Measurements from ENCODE around the gene PCSK5. TPM values are rescaled to one million over a fixed set of nuclear protein-coding genes. Genes with fewer than 3 reads are reported as not detected.

The PCSK5 gene
- total RNA-seq, 6 experiments from 2014 or later: 1.4 to 5.8 (median 3.5) TPM

DNA sequence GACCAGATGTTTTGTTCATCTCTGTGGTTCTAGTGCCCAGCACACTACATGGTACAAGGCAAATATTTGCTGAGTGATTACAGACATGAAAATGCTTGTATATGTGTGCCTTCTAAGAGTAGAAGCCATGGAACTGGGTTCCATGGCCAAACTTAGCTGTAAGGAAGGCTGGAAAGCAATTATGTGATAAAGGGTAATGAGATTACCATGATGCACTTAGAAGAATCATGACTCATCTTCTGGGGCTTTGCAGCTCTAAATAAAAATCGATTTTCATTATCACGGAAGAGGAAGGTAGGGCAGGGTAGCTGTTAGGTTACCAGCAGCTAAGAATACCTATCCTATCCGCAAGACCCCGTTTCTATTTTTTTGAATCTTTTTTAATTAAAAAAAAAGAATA lies 475.8 kb downstream of the PCSK5 start:
- Histone ChIP-seq H3K36me3 (no peaks in the 10 kb centered on the region), H3K4me1 (peaks cover 0 to 20% (median 5%) of the 10 kb centered on the region in 4 donors), H3K9me3 (no peaks in the 10 kb centered on the region), H3K27me3 (no peaks in the 10 kb centered on the region), H3K4me3 (no peak overlapping the region), H3K27ac (no peak overlapping the region)
- ATAC-seq (no peak), DNase-seq (no peak)
- TF ChIP-seq, protein P1, sequence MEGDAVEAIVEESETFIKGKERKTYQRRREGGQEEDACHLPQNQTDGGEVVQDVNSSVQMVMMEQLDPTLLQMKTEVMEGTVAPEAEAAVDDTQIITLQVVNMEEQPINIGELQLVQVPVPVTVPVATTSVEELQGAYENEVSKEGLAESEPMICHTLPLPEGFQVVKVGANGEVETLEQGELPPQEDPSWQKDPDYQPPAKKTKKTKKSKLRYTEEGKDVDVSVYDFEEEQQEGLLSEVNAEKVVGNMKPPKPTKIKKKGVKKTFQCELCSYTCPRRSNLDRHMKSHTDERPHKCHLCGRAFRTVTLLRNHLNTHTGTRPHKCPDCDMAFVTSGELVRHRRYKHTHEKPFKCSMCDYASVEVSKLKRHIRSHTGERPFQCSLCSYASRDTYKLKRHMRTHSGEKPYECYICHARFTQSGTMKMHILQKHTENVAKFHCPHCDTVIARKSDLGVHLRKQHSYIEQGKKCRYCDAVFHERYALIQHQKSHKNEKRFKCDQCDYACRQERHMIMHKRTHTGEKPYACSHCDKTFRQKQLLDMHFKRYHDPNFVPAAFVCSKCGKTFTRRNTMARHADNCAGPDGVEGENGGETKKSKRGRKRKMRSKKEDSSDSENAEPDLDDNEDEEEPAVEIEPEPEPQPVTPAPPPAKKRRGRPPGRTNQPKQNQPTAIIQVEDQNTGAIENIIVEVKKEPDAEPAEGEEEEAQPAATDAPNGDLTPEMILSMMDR (IDR thresholded peaks at IDR 0.05): no peak
- TF ChIP-seq POLR2A (IDR thresholded peaks at IDR 0.05): no peak
- intact Hi-C loops (cut with DNase I): no loop called here
- 75% methylated on average over 4 of the region's 4 CpGs for WGBS (ENCODE audit: insufficient coverage, low coverage, low lambda C conversion rate, missing lambda C conversion rate)

DNA sequence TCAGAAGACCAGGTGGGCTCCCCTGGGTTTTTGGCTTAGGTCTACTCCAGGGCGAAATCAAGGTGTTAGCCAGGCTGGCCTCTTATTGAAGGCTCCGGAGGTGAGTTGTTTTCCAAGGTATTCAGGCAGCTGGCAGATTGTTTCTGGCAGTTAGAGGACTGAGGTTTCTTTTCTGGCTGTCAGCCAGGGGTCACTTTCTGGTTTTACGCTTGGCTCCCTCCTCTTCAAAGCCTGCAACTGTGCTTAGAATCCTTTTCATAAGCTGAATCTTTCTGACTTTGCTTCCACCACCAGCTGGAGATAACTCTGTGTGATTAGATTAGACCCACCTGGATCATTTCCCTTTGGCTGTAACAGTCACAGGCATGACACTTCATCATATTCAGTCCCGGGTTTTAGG lies 479.1 kb downstream of the PCSK5 start:
- ATAC-seq (peak; percentile 37 to 64 (median 62)), DNase-seq (peak in 2 of 3 donors; percentile 47 to 85)
- no peak overlapping the region for H3K4me3 ChIP-seq
- WGBS (ENCODE audit: insufficient coverage, low coverage, low lambda C conversion rate, missing lambda C conversion rate): 9% methylated on average over 3 of the region's 4 CpGs
- H3K27ac ChIP-seq: peak overlapping the region in 2 of 3 donors; percentile 38 to 45
- no peaks in the 10 kb centered on the region for H3K36me3 ChIP-seq
- TF ChIP-seq, protein P1 (IDR thresholded peaks at IDR 0.05): no peak
- no peak for TF ChIP-seq POLR2A (IDR thresholded peaks at IDR 0.05)
- peaks cover 0 to 42% (median 22%) of the 10 kb centered on the region in 4 donors for H3K4me1 ChIP-seq
- H3K9me3 ChIP-seq: no peaks in the 10 kb centered on the region
- H3K27me3 ChIP-seq: no peaks in the 10 kb centered on the region
- intact Hi-C loops (cut with DNase I): no loop called here

DNA sequence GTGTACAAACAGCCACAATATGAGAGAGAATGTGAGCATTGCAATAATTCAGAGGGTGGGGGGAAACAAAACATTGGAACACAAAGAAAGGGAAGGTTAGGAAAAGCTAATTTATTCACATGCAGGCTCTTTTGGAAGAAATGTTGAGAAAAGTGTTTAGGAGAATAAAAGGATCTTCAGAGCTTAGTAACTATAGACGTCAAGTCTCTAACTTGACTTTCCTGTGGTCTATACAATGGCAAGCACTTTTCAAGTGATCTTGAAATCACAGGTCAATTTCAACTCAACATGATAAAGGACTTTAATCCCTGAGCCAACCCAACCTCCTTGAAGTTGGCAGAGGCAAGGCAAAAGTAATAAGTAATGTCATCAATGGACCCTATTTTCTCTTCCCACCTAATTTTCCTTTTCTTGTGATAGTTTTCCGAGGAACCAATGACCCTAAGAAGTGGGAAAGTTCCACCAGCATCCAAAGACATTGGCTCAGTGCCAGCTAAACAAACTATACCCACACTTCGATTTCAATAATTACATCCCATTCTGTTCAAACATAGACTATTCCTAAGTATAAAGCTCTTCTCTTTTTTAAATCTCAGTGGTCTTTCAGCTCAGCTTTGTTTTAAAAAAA lies 480.0 kb downstream of the PCSK5 start:
- no peak for DNase-seq
- 60% methylated on average over 3 of the region's 3 CpGs for WGBS (ENCODE audit: insufficient coverage, low coverage, low lambda C conversion rate, missing lambda C conversion rate)
- intact Hi-C loops (cut with DNase I): no loop called here
- TF ChIP-seq, protein P1 (IDR thresholded peaks at IDR 0.05): no peak
- no peak for TF ChIP-seq POLR2A (IDR thresholded peaks at IDR 0.05)
- Histone ChIP-seq H3K4me1 (peaks cover 0 to 50% (median 25%) of the 10 kb centered on the region in 4 donors), H3K36me3 (no peaks in the 10 kb centered on the region), H3K27ac (no peak overlapping the region), H3K4me3 (no peak overlapping the region), H3K9me3 (no peaks in the 10 kb centered on the region), H3K27me3 (no peaks in the 10 kb centered on the region)
- ATAC-seq: no peak

DNA sequence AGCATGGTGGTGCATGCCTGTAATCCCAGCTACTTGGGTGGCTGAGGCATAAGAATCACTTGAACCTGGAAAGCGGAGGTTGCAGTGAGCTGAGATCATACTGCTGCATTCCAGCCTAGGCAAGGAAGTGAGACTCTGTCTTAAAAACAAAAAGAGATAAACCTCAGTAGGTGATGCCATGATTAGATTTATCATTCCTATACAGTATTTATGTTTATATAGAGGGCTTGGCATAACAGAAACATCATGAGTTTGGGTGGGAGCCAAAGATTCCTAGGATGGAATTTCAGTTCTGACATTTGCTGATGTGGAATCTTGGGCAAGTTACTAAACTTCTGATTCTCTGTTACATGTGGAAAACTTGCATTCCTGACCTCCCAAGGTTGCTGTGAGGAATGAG lies 481.4 kb downstream of the PCSK5 start:
- no peak for DNase-seq
- TF ChIP-seq, protein P1 (IDR thresholded peaks at IDR 0.05): no peak
- TF ChIP-seq POLR2A (IDR thresholded peaks at IDR 0.05): no peak
- no peaks in the 10 kb centered on the region for H3K36me3 ChIP-seq
- H3K27ac ChIP-seq: no peak overlapping the region
- ATAC-seq: no peak
- H3K4me3 ChIP-seq: no peak overlapping the region
- H3K4me1 ChIP-seq: peaks cover 0 to 50% (median 25%) of the 10 kb centered on the region in 4 donors
- intact Hi-C loops (cut with DNase I): no loop called here
- 88% methylated on average over 1 of the region's 1 CpG for WGBS (ENCODE audit: insufficient coverage, low coverage, low lambda C conversion rate, missing lambda C conversion rate)
- no peaks in the 10 kb centered on the region for H3K9me3 ChIP-seq
- no peaks in the 10 kb centered on the region for H3K27me3 ChIP-seq

Measured in right lobe of liver (tissue), 6 donors.